GM21576 (cell line): ENCODE measurements around the gene HSDL1.

Source experiments
- ATAC-seq: cut with Tn5 transposase; IDR thresholded peaks from one replicate; pipeline ENCODE4 v1.9.1; 2021; ENCODE audit warnings: mild to moderate bottlenecking, moderate library complexity; ENCODE audit not compliant: unreplicated experiment

HSDL1 gene

GRCh38 chr16:84084570-84085270 is 60.3 kb downstream of the HSDL1 start:
- no peak for ATAC-seq

DNA sequence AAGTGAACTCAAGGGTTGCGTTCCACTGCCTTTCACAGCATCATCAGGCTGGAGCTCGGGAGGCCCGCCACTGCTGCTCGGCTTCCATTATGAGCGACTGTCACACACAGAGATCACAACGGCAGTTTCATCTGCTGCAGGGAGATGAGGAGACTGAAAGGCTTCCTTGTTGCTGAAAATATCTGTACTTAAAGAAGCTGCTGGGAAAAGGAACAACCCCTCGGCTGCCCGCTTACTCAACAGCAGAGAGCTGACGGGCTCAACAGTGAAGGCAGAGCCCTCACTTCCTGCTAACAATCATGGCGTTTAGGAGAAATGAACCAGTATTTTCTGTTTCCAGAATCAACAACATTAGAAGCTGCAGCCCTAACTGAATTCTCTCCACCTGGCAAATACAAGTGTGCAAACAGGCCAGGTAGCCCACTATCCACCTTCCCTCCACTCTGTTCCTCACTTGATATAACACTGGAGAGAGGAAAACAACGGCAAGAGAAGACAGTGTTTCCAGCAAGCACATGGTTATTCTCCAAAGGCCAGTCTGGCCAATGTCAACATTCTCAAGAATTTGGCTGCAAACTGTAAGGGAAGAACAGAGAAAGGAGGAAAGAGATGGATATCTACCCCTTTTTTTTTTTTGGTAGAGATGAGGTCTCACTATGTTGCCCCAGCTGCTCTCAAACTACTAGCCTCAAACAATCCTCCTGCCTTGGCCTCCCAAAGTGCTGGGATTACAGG is 62.0 kb downstream of the HSDL1 start:
- ATAC-seq, result no peak

- no peak for ATAC-seq
These were observed 62.9 kb downstream of the HSDL1 start for GRCh38 chr16:84082110-84082509.

DNA sequence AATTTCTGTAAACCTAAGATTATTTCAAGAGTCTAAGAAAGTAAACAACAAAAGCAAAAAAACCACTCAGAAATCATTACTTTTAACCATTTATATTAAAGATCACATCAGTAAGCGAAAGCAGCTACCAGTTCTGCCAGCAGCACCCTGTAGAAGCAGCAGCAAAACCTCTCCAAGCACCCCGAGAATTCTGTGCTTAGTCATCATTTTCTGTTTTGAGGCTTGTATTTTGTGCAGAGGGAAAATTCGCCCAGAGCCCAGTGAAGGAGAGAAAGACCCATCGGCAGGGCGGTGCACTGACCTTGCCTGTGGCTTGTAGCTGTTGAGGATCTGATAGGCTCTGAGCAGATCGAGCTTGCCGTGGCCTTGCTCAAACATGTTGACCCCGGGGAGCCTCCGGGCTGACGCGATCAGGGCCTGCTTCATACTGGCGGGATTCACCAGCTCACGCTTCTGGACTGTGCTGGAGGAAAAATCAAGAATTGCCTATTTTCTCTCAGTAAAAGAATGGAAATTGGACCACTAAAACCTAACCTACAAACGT is 63.5 kb downstream of the HSDL1 start:
- no peak for ATAC-seq

- no peak for ATAC-seq
These were observed 64.2 kb downstream of the HSDL1 start for GRCh38 chr16:84080813-84081212.

DNA sequence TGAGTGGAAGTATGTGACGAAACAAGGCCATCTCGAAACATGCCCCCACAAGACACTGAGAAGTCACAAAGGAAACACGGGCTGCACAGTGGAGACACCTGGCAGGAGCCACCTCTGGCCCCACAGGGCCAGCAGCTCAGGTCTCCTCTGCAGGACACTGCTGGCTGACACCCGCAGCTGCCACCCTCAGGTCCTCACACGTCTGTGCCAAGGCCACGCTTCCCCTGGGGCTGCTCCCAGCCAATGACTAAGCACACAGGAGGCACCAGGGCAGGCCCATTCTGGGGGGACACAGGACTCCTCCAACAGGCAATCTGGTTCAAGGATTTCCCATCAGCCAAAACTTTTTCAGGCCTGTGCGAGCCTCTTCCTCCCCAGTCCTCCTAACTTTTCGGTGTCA is 64.6 kb downstream of the HSDL1 start:
- no peak for ATAC-seq

DNA sequence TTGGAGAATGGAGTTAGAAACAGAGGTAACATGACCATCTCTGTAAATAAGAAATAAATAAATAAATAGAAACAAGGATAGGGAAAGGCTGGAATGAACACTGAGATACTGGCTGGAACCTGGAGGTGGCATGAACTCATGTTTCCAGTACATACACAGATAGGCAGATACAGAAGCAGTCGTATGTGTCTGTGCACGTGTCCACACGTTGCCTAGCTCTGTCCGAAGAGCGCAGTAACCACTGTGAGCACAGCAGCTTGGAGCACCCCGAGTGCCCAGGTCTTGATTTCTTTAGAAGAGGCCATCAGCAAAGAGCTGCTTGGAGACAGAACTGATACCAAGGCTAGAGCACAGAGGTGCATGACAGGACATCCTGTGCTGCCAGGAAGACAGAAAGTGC is 65.3 kb downstream of the HSDL1 start:
- no peak for ATAC-seq

GRCh38 chr16:84075376-84075775 is 69.6 kb downstream of the HSDL1 start:
- no peak for ATAC-seq

DNA sequence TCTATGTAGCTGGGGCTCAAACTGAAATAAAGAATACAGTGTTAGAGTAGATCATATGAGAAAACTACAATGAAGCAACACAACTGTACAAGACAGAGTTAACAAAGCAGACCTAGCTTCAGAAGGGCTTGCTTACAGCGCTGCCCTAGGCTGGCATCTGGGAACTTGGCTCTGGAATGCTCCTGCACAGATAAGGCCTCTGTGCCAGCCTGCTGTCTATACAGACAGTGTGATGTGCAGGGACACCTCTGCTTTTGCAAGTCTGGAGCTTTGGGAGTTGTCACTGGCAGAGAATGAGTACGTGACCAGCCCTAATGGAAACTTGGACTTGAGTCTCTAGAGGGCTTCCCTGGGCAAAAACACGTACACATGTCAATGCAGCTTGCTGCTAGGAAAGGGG is 70.3 kb downstream of the HSDL1 start:
- no peak for ATAC-seq
